DMS53 treated with DMSO at 0.1 percent for 48 hours (cell line): ENCODE measurements around the gene CEACAM1.
"Not testable (repeated sequence)": the region's sequence is repeated elsewhere in the genome, so short reads cannot be mapped to it uniquely, and the experiment has no call there.

Experiments used
- DNase-seq: peaks from one replicate; lab custom pipeline; 2025; ENCODE audit not compliant: unreplicated experiment; lab: John Stamatoyannopoulos, UW

CEACAM1 gene

DNA sequence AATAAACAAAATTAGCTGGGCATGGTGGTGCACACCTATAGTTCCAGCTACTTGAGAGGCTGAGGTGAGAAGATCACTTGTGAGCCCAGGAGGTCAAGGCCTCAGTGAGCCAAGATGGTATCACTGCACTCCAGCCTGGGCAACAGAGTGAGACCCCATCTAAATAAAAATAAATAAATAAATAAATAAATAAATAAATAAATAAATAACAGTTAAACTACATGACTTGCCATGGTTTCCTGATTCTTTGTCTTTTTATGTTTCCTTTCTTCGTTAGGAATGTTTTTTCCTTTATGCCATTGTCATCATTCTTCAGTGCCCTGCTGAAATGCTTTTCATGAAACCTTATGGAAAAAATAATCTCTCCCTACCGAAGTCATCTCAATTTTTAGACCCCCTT, 50.3 kb downstream of the CEACAM1 start:
- DNase-seq: no peak

DNA sequence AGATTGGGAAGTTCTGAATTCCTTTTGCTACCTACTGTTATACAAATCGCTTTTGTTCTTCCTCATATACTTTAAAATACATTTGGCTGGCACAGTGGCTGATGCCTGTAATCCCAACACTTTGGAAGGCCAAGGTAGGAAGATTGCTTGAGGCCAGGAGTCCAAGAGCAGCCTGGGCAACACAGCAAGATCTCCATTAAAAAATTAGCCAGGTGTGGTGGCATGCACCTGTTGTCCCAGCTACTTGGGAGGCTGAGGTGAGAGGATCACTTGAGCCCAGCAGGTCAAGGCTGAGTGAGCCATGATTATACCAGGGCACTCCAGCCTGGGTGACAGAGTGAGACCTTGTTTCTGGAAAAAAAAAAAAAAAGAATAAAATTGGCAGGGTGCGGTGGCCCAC, 51.2 kb downstream of the CEACAM1 start:
- no peak for DNase-seq

DNA sequence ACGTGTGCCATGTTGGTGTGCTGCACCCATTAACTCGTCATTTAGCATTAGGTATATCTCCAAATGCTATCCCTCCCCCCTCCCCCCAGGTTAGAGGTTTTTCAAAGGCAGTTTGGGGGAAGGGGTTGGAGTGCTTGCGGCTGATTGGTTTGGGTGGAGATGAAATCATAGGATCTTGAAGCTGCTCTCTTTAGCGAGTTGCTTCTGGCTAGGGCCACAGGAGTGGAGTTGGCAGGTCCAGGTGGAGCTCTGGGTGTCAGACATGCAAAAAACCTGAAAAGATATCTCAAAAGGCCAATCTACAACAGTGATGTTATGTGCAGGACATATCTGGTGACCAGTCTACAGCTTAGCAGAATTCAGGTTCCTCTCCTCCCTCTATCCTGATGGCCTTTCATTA, 52.9 kb downstream of the CEACAM1 start:
- no peak for DNase-seq

DNA sequence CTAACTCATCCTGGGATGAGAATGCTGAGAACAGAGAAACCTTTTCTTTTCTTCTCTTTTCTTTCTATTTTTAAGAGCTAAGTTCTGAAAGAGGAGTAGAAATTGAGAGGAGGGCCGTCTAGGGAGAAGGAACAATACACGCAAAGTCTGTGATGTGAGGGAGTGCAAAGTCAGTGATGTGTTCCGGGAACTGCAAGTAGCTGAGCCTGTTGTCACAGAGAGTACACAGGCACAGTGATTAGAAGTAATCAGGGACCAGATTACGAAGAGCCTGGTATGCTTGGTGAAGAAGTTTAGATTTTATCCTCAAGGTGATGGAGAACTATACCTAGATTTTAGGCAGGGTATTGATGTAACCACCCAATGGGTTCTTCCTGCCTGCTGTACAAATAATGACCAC, 53.5 kb downstream of the CEACAM1 start:
- DNase-seq: no peak

DNA sequence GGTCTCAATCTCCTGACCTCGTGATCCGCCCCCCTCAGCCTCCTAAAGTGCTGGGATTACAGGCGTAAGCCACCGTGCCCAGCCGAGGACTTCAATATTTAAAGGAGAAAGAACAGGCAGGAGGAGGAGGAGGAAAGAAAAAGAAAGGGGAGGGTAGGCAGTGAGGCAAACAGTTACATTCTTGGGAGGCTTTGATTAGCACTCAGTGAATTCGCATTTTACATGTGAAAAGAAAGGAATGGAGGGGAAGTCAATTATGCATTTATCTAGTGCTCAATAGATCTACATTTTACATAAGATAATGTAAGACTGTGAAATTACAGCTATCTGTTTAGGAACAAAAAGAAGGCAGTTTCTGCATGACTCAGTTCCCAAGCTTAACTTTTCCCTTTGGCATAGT, 54.6 kb downstream of the CEACAM1 start:
- DNase-seq: no peak

DNA sequence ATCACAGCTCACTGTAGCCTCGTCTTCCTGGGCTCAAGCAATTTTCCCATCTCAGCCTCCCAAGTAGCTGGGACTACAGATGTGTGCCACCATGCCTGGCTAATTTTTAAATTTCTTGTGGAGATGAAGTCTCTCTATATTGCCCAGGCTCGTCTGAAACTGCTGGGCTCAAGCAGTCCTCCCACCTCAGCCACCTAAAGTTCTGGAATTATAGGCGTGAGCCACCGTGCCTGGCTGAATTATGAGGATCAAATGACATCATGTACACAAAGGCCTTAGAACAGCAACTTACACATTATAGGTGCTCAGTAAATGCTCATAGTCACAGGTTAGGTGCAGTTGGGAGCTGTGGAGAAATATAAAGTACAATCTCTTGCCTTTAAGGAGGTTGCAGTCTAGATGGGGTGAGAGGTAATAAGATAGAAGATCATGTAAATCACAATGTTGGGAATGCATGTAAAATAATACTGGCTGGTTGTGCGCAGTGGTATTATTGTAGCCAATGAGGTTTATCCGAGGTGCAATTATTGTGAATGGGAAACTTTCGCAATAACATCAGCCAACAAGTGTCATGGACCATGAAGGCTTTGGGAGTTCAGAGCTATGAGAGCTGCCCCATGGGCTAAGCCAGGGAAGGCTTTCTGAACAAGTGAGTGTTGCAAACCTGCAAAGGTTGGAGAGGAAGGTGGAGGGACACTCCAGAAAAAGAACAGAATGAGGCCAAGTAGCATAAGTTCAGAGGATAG, 55.7 kb downstream of the CEACAM1 start:
- DNase-seq: no peak

DNA sequence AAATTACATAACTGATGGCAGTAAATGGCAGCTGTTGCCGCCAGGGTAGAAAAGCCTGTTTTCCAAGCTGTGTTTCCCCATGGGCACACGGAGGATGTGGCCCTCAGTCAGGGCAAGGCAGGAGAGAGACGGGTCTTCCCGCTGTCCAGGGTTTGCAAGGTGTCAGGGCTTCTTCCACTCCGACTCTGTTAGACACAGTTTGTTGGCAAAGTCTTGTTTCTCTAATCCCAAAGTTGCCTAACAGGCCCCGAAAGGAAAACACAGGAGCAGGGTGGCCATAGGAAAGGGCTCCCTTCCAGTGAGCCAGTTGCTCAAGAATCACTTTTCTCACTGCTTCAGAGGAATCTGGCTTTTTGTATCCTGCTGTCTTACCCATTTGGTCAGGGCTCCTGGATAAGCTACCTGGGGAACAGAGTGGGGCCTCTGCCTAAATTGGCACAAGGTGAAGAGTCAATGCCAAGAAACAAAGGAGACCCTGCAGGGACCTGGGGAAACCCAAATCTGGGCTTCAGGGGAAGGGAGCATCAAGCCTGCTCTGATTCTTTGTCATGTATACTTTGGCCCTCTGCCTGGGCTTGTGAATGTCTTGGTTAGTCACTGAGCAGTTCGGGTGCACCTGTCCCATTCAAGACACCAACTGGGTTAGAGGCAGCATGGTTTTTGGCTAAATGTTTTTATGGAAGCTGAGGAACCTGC, 56.6 kb downstream of the CEACAM1 start:
- no peak for DNase-seq

DNA sequence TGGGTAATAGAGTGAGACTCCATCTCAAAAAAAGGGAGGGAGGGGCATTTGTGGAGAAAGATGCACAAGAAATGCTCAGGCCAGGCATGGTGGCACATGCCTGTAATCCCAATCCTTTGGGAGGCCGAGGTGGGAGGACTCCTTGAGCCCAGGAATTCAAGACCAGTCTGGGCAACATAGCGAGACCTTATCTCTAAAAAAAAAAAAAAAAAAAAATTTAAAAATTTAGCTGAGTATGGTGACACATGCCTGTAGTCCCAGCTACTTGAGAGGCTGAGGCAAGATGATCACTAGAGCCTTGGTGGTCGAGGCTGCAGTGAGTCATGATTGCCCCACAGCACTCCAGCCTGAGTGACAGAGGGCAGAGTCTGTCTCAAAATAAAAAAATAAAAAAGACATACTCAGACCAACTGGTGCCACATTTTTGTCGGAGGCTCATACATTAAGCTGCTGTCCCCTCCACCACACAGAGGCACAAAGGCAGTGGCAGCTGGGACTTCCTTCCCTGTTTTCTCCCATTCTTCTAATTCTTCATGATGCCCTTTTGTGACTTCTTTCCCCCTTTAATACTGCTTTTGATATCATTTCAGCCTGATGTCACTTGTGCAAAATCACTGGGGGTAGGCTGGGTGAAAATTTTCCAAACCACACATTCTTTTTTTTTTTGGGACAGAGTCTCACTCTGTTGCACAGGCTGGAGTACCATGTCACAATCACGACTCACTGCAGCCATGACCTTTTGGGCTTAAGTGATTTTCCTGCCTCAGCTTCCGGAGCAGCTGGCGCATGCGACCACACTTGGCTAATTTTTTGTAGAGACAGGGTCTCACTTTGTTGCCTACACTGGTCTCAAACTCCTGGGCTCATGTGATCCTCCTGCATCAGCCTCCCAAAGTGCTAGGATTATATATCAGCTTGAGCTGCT, 58.7 kb downstream of the CEACAM1 start:
- DNase-seq: no peak

DNA sequence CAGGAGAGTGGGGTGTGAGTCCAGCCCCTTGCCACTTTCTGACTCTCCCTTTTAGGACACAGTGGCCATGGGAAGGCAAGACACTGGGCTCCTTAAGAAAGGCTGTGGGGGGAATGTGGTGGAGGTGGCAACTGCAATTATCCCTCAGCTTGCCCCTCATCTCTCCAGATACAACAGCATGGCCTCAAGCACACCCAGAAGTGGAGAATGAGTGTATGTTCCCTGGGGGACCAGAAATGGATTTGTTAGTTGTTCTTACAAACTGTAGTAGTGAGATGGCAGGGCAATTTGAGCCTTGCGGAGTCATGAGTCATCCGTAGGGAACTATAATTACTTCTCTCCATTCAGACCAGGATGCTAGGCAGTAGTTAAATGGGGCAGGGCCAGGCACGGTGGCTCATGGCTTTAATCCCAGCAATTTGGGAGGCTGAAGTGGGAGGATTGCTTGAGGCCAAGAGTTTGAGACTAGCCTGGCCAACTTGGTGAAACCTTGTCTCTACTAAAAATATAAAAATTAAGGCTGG, 59.9 kb downstream of the CEACAM1 start:
- no peak for DNase-seq

DNA sequence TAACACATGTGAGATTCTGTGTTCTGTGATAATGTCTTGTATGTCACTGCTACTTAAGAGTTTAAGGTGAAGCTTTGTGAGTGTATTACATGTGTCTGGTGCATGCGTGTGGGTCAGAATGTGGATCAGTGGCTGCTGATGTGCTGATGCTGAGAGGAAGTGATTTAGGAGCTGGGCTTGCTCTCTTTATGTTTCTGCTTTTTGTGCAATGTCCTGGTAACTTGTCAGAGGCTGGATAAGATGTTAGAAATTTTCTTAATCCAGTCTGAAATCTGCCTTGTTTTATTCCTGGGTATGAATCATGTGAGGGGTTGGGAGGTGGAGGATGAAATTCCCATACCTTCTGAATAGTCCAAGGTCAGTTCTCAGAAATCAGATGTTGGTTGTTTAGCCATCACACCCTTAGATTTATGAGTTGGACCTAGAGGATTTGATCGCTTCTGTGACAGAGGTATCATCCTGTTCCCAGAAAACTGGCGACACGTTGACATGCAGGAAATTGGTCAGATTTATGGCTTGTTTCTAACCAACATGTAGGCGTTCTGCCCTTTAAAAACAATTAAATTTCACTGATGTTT, 61.0 kb downstream of the CEACAM1 start:
- DNase-seq: no peak

DNA sequence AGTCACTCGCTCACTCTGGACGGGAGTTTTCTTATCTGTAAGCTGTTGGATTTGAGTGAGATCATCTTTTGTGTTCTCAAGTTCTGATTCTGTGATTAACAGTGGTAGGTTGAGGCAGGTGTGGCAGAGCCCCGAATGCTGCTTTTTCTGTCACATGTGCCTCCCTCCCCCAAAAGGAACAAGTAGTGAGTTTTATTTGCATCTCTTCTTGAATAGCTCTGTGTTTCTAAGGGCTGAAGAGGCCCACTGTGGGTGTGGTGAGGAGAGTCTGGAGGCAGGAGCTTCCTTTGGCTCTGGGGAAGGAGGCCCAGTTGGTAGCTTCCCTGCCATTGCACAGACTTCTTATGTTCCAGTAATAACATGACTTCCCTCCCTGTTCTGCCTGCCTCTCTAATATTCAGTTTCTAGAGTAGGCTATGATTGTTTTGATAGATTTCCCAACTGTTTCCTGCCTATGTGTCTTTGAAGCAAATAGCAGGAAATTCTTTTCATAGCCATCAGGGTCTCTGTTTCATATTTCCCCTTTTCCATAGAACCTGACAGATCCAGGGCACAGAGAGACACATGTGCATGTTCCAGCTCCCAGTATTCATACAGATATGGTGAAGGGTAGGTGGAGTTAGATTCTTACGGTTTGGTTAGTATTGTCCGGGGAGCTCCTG, 61.6 kb downstream of the CEACAM1 start:
- no peak for DNase-seq

DNA sequence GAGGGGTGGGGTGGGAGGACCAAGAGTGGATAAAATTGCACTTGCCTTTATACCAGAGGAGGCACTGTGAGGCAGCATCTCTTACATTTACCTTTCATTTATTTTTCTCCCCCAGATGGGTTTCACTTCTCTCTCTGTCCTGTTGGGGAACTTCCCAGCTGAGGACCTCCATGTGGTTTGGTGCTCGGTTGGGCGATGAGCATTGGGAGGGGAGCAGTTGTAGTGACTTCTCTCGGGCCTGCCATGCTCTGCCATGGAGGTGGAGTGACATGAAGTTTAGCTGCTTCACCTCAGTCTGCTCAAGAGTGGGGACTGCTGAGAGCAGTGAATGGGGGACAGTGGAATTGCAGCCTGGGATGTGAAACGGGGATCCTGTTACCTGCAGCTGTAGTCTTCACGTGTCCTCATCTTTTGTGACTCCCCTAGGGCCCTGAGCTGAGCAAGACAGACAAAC, 62.4 kb downstream of the CEACAM1 start:
- DNase-seq: no peak

DNA sequence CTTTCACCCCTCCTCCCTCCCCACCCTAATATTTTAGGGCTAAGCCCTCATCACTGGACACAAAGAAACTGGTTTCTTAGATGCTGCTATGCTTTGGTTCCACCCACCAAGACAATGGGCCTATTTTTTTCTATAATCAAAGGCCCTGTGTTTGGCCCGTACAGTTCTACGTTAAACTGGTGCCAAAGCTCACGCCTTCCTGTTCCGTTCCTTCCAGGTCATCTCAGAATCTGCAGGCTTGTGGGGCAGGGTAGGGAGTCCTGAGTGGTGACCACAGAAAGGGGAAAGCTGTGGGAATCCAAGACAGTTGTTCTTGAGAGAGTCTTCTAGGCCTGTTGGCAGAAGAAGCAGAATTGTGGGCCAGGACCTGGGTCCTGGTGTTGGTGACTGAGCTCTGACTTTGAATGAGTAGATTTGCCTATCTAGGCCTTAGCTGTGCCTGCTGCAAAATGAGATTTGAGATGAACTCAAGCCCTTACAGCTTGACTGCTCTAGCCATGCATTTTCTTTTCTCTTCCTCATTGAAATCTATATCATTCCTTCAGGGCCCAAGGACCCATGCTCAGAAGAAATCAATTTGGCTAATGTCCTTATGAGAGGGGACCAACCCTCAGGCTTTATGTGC, 66.5 kb downstream of the CEACAM1 start:
- DNase-seq: no peak

DNA sequence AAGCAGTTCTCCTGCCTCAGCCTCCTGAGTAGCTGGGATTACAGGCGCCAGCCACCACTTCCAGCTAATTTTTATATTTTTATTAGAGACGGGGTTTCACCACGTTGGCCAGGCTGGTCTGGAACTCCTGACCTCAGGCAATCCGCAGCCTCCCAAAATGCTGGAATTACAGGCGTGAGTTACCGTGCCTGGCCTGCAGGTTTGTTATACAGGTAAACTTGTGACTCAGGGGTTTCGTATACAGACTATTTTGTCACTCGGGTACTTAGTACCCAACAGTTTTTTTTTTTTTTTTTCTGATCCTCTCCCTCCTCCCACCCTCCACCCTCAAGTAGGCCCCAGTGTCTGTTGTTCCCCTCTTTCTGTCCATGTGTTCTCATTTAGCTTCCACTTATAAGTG, 67.0 kb downstream of the CEACAM1 start:
- DNase-seq: not testable (repeated sequence)

DNA sequence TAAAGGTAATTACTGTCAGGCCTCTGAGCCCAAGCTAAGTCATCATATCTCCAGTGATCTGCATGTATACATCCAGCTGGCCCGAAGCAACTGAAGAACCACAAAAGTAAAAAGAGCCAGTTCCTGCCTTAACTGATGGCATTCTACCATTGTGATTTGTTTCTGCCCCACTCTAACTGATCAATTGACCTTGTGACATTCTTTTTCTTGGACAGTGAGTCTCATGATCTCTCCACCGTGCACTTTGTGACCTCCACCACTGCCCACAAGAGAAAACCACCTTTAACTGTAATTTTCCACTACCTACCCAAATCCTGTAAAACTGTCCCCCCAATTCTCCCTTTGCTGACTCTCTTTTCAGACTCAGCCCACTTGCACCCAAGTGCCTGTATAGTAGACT, 68.4 kb downstream of the CEACAM1 start:
- no peak for DNase-seq
